ENCODE data around the gene PTPRK.

PTPRK gene

GRCh38 chr6:128057946-128058345 is 462.5 kb downstream of the PTPRK start:
- DNase-seq: no peak

GRCh38 chr6:128057541-128057940 is 462.9 kb downstream of the PTPRK start:
- DNase-seq: no peak

- DNase-seq: no peak
Observed at GRCh38 chr6:128053109-128053508, 467.3 kb downstream of the PTPRK start.

GRCh38 chr6:128047989-128048388 is 472.4 kb downstream of the PTPRK start:
- no peak for DNase-seq

- no peak for DNase-seq
Observed at GRCh38 chr6:128046033-128046432, 474.4 kb downstream of the PTPRK start.

GRCh38 chr6:128039543-128039942 is 480.9 kb downstream of the PTPRK start:
- no peak for DNase-seq

- no peak for DNase-seq
Observed at GRCh38 chr6:128036808-128037570, 483.4 kb downstream of the PTPRK start.

GRCh38 chr6:128033156-128033555 is 487.2 kb downstream of the PTPRK start:
- DNase-seq: no peak

GRCh38 chr6:128032042-128032441 is 488.4 kb downstream of the PTPRK start:
- DNase-seq: no peak

- no peak for DNase-seq
Observed at GRCh38 chr6:128029826-128030225, 490.6 kb downstream of the PTPRK start.

- no peak for DNase-seq
Observed at GRCh38 chr6:128028183-128028582, 492.2 kb downstream of the PTPRK start.

- no peak for DNase-seq
Observed at GRCh38 chr6:128025478-128025877, 494.9 kb downstream of the PTPRK start.

GRCh38 chr6:128024969-128025368 is 495.4 kb downstream of the PTPRK start:
- no peak for DNase-seq

- no peak for DNase-seq
Observed at GRCh38 chr6:128024046-128024445, 496.4 kb downstream of the PTPRK start.

GRCh38 chr6:128018821-128019220 is 501.6 kb downstream of the PTPRK start:
- no peak for DNase-seq

GRCh38 chr6:128017288-128017687 is 503.1 kb downstream of the PTPRK start:
- DNase-seq: no peak

GRCh38 chr6:128007658-128008057 is 512.7 kb downstream of the PTPRK start:
- DNase-seq: no peak

GRCh38 chr6:128005009-128005408 is 515.4 kb downstream of the PTPRK start:
- DNase-seq: no peak

GRCh38 chr6:128000363-128000762 is 520.0 kb downstream of the PTPRK start:
- DNase-seq: no peak

GRCh38 chr6:127998985-127999384 is 521.4 kb downstream of the PTPRK start:
- DNase-seq: no peak

- DNase-seq: no peak
Observed at GRCh38 chr6:127997496-127998164, 522.8 kb downstream of the PTPRK start.

- no peak for DNase-seq
Observed at GRCh38 chr6:127996925-127997324, 523.5 kb downstream of the PTPRK start.

- DNase-seq: no peak
Observed at GRCh38 chr6:127992144-127992543, 528.3 kb downstream of the PTPRK start.

- DNase-seq: no peak
Observed at GRCh38 chr6:127990074-127990473, 530.3 kb downstream of the PTPRK start.

- DNase-seq: no peak
Observed at GRCh38 chr6:127980996-127981395, 539.4 kb downstream of the PTPRK start.

Measured in cortex of kidney (tissue), 1 donor.